Activated CD4-positive, alpha-beta T cell treated with anti-CD3 and anti-CD28 coated beads for 24 hours (primary cell): Measurements from ENCODE around the gene NFYA.

Source experiments
- DNase-seq, 2 donors: peaks; one replicate each; pipeline ENCODE4 v3.0.0-alpha.2; 2020; ENCODE audit warnings: low read depth in 2 of 2

NFYA gene

DNA sequence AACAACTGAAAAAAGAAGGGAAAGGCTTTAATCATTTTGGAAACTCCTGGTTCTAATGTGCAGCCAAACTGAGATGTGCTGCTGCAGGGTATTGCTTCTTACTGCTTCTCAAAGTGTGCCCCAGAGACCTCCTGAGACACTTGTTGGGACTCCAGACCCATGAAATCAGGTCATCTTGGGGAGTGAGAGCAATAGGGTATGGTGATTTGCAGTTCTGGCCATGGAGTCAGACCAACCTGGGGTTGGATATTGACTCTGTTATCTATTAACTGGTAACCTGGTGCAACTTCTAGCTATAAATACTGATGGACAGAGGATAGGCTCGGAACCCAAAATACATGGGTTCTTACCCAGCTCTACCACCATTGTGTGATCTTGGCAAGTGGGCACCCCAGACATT lies 26.7 kb upstream of the NFYA start:
- DNase-seq: no peak

DNA sequence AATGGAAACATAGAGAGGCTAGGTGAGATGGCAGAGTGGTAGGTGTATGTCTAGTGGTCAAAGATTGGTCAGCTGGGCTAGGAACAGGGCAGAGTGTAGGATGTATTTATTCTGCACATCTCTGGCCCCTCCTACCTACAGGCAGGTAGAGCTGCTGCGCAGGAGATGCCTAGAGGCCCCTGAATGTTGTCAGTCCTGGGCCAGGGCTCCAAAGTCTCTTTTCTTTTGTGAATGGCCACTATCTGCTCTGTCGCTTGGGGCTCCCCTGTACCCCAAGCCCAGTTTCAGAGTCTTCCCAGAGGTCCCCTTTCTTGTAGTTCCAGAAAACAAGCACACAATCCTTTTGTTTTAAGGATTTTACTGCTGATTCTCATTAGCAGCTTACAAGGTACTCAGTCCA lies 25.5 kb upstream of the NFYA start:
- no peak for DNase-seq

DNA sequence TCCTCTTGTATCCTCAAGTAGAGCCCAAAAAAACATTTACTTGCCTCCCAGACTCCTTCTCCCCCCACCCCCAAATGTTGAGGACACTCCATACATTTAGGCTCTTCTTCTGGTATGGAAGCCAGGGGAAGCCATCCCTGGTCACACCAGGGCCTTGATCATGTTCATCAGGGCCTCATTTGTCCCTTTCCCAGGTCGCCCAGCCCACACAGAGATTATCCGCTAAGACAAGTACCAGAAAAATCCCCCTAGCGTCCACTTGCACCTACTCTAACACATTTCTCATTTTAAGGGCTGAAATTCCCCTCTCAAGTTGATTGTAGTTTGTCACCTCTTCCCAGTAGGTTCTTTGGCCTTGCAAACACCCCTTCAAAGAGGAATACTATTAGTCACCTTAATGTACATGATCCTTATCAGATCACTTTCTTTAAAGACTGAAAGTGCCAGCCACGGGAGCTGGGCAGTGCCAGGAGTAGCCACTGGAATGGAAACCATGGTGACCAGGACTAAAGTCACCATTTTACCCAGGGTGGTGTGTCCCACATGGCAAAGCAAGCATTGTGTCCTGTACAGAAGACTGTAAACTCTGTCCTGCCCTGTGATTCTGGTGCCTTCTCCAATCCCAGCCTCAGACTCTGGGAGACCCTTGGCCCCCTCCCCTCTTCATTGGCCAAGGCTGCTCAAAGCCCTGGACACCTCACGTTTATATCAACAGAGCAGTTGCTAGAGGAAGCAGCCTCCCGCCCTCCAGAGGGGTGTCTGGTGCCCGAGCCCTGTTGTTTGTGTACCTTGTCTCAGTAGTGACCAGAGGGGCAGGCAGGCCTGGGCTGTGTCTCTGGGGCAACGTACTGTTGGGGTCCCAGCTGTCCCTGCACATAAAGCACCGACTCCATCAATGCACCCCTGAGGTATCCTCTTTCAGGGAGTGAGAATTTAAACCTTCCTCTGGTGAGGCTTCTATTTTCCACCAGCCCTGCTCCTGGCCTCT lies 24.7 kb upstream of the NFYA start:
- no peak for DNase-seq

DNA sequence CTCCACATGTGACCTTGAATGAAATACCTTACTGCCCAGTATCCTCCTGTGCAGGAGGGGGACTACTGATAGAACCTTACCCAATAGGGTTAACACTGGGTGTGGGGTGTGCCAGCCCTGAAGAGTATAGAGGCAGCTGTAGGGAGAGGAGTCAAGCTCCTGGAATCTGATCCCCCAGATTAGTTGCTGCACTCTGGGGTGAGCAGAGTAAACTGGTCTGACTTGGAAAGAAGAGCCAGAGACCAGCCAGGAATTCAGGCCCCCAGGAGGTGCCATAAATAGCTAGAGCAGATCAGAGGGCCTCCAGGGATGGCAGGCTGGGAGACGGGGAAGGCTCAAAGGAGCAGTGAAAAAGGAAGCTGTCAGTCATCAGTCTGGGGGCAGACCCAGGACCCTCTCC lies 23.3 kb upstream of the NFYA start:
- DNase-seq: no peak

DNA sequence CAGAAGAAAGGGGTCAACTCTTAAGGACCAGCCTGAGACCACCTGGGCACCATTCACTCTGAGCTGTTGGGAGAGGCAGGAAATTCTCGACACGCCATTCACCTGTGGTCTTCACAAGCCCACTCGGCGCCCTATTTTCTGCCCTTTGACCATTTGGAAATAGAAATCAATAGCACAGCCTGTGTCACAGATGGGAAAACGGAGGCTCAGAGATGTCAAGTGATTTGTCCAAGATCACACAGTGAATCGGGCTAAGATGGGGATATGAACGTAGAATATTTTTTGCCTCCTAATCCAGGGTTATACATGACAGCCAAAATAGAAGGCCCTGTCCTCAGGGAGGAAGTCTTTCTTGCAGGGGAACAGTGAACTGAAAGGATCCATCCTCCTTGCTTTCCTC lies 22.8 kb upstream of the NFYA start:
- DNase-seq: no peak

DNA sequence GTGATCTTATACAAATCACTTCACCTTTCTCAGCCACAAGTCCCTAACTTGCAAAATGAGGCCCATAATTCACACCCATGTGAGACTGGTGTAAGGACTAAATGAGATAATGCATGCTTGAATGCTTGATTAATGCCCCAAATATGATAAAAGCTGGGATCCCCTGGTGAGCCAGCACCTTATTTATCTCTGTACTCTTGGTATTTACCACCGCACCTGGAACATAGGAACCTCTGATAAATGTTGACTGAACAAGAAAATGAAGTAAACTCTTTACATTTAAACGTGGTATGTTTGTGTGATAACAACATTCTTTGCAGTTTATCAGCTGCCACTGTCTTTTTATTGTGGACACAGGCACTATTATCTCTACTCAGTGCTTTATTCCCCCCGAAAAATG lies 22.2 kb upstream of the NFYA start:
- DNase-seq: no peak

DNA sequence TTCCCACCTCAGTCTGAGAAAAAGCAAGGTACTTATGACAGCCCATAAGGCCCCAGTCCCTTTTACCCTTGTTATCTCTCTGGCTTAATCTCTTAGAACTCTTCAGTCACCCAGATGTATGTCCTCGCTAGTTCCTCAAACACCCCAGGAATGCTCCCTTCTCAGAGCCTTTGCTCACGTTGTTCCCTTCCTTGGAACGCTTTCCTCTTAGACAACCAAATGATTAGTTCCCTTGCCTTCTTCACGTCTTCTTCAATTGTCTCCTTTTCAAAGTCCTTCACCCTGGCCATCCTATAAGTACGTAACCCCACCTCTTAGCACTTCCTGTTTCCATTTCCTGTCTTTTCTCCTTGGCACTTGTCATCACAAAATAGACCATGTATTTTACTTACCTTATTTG lies 20.9 kb upstream of the NFYA start:
- no peak for DNase-seq

DNA sequence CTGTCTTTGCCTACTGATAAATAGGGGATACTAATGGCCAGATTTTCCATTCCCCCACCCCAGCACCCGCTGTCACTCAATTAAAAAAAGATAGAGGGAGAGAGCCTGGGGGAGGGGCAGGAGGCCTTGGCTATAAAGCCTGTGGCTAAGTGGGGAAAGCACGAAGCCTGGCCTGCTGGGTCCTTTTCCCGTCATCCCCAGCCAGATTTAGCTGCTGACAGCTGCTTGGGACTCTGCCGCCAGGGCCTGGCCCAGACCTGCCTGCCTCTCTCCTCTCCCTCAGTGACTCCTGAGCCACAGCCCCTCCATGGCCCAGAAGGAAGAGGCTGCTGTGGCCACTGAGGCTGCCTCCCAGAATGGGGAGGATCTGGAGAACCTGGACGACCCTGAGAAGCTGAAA lies 19.7 kb upstream of the NFYA start, which contains the start of gene APOBEC2:
Gene APOBEC2, plus strand, starts transcription at position 162 of the 400 bp plus-strand sequence. Its CDS starts 146 bp downstream, at position 308.
- no peak for DNase-seq

DNA sequence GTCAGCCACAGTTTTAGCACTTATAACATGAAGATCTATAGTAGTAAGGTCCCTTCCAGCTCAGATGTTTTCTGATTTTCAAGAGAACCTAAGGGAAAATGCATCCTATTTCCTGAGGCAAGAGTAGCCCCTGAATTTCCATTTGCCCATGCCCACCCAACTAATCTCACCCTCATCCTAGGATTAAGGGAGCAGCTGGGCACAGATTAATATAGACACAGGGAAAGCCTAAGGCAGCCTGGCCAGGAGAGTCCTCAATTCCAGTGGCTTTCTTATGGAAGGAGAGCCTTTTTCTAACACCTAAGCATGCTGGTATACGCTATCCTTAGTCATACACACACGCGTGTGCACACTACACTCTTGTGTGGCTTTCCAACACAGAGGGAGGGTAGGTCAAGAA lies 18.3 kb upstream of the NFYA start:
- no peak for DNase-seq

DNA sequence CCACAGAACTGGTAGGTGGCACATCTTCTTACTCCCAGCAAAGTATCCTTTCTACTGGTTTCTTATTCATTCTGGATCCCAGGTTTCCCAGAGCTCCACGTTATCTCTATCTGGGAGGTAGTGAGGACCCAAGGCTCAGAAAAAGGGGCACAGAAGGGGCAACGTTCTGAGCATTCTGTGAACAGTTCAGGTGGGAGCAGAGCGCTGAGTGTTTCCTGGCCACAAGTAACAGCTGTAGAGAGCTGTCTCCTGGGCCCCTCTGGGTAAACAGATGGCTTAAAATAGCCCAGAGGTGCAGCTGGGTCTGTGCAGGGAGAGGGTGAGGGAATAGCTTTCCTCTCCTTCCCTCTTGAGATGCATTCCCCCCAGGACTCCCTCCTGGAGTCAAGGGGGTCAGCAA lies 17.6 kb upstream of the NFYA start:
- DNase-seq: no peak

DNA sequence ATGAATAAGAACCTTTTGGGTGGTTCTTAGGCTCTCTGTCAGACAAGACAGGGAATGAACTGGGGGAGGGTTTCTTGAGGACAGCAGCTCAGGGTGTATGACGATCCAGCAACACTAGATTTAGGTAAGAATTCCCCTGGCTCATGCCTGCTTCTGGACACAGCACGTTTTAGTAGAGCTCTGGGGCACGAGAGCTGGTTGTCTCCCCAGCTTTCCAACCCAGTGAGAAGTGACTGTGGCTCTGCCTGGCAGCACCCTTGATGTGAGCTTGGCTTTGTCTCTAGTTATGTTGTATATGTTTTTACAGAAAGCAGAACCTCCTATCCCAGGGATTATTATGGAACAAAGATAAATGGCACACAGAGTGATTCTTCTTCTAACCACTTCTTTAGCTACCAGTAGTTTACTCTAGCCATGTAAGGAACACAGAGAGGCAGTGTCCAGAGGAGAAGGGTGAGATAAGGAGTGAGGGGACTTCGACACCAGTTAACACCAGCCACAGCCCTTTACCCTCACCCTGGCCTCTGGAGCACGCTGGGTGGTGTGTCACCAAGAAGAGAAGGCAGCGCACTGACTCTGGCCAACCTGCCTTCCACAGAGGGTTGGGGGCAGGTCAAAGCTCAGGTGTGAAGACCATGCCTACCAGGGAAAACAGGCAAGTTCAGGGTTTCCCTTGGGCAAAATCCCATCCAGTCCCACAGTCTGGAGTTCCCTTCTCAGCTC lies 15.8 kb upstream of the NFYA start:
- DNase-seq: no peak

DNA sequence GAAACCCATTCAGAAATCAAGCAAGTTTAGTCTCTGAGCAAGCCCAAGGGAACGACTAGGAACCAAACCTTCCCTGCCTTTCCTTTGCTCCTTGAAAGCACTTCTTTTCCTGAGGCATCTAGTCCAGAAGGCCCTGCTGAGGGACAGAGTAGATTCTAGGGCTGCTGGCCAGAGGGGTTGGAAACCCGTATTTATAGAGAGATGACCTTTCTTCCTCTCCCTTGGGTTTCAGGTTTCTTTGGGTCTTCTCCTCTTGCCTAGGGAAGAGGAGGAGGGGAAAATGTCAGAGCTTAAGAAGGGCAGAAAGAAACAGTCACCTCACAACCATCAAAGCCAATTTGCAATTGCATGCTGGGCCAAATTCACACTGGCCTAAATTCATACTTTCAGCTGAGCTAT lies 14.0 kb upstream of the NFYA start:
- no peak for DNase-seq

DNA sequence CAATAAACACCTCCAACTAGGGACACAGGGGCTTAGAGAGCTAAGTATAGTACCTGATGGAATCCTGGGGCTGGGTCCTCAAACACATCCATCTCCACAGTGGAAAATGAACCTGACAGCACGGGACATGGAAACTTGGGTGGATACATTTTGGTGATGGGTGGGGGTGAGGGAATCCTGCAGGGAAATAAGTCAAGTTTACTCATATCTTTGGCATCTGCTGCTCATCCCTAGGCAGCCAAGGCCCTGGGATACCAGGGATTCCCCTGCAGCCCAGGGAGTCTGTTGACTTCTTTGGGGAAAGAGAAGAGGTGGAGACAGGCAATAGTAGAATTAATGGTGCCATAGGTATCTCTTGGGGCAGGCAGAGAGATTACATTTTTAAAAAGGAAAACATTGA lies 13.2 kb upstream of the NFYA start:
- DNase-seq: no peak

DNA sequence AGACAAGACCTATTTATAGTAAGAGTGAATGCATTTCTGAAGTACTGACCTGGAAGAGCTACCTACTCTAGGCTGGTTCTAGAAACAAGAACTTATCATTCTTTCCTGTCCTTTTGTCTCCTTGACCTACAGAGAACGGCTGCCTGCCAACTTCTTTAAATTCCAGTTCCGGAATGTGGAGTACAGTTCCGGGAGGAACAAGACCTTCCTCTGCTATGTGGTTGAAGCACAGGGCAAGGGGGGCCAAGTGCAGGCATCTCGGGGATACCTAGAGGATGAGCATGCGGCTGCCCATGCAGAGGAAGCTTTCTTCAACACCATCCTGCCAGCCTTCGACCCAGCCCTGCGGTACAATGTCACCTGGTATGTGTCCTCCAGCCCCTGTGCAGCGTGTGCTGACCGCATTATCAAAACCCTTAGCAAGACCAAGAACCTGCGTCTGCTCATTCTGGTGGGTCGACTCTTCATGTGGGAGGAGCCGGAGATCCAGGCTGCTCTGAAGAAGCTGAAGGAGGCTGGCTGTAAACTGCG lies 11.5 kb upstream of the NFYA start:
- no peak for DNase-seq

DNA sequence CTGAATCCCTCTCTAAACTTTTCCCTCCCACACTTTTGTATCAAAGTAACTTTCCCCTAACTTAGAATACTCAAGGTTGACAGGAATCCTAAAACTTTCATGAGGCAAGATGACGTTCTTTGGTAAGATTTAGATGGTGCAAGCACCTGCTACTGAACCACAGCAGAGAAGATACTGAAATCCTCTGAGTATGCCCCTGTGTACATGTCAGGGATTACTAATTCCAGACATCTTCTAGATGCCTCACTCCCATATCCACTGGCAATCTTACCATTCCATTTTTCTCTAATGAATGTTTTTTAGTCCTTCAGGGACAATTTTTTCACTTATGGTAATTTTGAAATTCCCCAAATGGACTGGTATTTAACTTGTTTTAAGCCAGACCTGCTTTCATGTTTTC lies 10.7 kb upstream of the NFYA start:
- no peak for DNase-seq

DNA sequence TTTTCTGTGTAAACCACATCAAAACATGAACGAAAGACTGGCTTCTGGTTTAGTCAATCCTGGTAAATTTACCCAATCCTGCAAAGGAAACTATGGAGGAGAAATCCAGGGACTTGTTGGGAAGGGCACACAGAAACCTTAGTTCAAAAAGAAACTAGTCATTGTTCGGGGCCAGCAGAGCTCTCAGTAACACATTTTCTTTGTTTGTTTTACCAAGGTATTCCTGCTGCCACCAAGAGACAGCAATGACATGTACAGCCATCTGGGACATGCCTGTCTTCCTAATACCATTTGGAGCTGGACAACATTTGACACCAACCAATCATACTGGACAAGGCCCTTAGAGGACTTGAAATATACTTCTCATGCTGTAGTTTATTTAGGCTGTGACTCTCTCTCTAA lies 8.9 kb upstream of the NFYA start:
- no peak for DNase-seq

DNA sequence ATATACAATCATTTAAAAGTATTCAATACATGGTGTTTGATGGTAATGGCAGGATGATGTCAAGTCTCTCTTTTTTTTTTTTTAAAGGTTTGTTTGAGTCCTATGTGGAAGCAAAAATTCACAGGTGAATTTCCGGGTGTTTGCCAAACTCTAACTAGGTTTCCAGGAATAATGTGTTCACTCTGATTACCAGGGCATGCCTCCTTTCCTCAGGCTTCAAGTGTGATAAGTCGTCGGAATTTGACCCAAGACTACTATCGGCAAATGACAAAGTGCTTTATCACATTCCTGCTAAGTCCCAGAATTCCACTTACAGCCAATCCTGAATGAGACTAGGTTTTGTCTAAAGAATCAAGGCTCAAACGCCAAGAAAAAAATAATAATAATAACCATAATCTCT lies 7.9 kb upstream of the NFYA start:
- DNase-seq: no peak

DNA sequence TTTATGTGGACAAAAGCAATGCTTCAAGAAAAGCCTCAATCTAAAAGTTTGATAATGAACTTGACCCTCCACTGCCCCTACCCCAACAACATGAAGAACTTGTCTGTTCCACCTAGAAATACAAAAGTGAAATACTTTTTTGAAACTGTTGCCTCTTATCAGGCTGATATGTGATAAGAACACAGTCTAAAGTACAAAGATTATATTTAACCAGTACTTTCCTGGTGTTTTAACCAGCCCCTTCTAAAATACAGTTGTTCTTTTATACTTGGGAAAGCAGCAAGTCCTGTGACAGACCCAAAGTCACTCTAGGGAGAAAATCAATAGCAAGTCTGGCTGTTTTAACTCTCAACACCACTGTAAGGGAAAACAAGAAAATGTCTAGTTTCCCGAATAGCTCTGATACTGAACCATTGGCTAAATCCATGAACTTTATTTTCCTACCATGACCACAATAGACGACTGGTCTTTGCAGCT lies 7.2 kb upstream of the NFYA start:
- no peak for DNase-seq

DNA sequence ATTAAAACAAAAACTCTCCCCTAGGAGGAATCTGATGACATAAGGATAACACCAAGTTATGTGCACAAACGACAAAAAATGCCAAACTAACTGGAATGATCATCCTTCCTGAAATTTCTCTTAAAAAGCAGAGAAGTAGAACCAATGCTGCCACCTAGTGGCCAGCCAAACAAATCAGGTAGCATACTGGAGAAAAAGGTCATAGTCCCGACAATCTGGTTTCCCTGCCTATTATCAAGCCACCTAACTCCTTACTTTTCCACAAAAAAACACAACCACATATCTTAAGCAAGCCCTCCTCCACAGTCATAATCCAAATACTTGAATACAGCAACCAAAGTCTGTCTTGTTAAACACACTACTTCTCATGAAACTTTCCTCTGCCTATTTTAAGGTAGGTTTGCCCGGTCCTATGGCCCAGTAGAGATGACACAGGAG lies 5.9 kb upstream of the NFYA start:
- peak; percentile 48 to 52 for DNase-seq

DNA sequence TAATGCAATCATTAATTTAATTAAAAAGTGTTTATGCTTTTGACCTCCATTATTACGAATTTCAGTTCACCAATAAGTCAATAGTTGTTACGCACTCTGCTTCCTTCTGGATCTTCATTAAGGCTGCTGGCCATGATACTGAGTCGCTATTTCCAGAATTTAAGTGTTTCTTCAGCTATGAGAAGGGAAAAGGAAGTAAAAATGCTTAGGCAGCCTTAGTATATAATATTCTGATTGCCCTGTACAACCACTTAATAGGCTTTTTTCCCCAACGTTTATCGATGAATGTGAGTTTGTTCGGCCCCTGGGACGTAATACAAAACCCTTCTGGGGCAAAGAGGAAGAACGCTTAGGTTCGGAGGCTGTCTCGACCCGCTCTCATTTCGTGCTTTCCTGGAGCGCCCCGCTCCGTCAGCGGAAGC lies 1.3 kb upstream of the NFYA start:
- DNase-seq: peak in 1 of 2 donors; percentile 54

DNA sequence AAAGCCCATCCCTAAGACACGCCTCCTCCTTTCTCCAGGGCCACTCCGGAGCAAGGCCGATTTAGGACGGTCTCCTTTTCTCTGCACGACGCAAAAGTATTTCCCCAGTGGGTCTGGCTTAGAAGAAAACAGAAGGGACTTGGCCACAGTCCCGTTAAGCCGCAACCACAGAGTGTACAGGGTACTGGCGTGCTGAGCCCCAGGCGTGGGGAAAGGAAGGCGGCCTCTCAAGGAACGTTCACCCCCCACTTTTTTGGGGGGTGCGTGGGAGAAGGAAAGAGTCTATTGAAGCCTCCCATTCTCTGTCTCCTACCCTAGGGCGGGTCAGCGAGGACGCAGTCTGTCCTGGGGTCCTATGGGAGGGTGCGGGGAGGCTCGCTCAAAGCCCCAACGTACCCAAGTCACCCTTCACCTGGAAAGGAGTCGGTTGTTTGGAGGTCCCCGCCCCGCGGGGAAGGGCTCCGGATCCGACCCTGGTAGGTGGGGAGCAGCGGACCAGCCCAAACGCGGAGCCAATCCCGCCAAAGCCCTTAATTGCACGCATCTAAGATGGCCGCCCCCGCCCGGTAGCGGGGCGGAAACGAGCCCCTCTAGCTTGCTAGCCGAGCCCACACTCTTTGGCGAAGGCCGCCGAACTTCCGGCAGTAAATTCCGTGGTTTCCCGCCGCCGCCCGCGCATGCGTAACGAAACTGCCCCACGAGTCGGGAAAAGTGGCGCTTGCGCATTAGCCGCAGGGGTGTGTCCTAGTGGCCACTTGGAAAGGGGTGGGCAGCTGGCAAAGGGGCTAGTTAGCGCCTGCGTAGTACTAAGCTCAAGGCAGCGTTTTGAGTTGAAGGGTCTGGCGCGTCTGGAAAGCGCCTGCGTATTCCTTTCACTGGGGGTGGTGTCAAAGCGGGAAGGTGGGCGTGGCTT lies 595 bp upstream of the NFYA start, which contains the start of gene OARD1:
Gene OARD1, minus strand, starts transcription at position 434 of the 913 bp plus-strand sequence. CDS start 722 bp downstream, outside the sequence.
- peak; percentile 99 to 100 for DNase-seq
